Common myeloid progenitor, CD34-positive (primary cell): ENCODE results near the gene ANKRD44. TPM values are rescaled to one million over a fixed set of nuclear protein-coding genes. Genes with fewer than 3 reads are reported as not detected.

ENCODE experiments used
- CTCF ChIA-PET: fragments of 350-600 bp; sonication (Branson Sonifier 250); formaldehyde crosslinking; loops from one replicate; lab custom pipeline; 2021; ENCODE audit warnings: antibody characterized with exemption; lab: Charles Lee
- POLR2A ChIA-PET: fragments of 350-600 bp; sonication (Branson Sonifier 250); formaldehyde crosslinking; loops from one replicate; lab custom pipeline; 2021; ENCODE audit warnings: antibody characterized with exemption; lab: Charles Lee
- DNase-seq, 3 donors: peaks; one replicate each; pipeline versions ENCODE4 v3.0.0 to v3.0.0-alpha.2; 2013
- H3K27ac ChIP-seq, 2 experiments: 1 replicate in 1 of 2; 2 replicates in 1 of 2; pipeline ENCODE4 v1.7.0; 2013; ENCODE audit warnings: inconsistent platforms in 2 of 2, low read length in 2 of 2, mild to moderate bottlenecking in 2 of 2, low read depth in 1 of 2, moderate library complexity in 1 of 2; ENCODE audit not compliant: severe bottlenecking in 2 of 2, insufficient read depth in 1 of 2, poor library complexity in 1 of 2
- H3K27me3 ChIP-seq, 5 experiments: replicated peaks in 2 of 5; 1 replicate in 3 of 5; 2 replicates in 2 of 5; pipeline versions ENCODE4 v1.6.1 to v1.7.0; 2013; ENCODE audit warnings: low read length in 4 of 5, mild to moderate bottlenecking in 2 of 5, moderate library complexity in 2 of 5, inconsistent platforms in 1 of 5; ENCODE audit not compliant: insufficient read depth in 5 of 5, control insufficient read depth in 4 of 5
- H3K36me3 ChIP-seq, 4 experiments: 1 replicate in 2 of 4; 2 replicates in 2 of 4; pipeline versions ENCODE4 v1.6.1 to v1.7.0; 2013; ENCODE audit warnings: low read length in 3 of 4, control low read depth in 1 of 4, mild to moderate bottlenecking in 1 of 4; ENCODE audit not compliant: control insufficient read depth in 4 of 4, insufficient read depth in 4 of 4
- H3K4me1 ChIP-seq, 4 experiments: 1 replicate in 3 of 4; 2 replicates in 1 of 4; pipeline versions ENCODE4 v1.6.1 to v1.7.1; 2013; ENCODE audit warnings: low read length in 3 of 4, mild to moderate bottlenecking in 3 of 4, control low read depth in 1 of 4, inconsistent platforms in 1 of 4, moderate library complexity in 1 of 4; ENCODE audit not compliant: control insufficient read depth in 4 of 4, insufficient read depth in 4 of 4; ENCODE audit errors: control extremely low read depth in 1 of 4
- H3K4me3 ChIP-seq, 7 experiments: 1 replicate in 4 of 7; 2 replicates in 3 of 7; pipeline versions ENCODE4 v1.5.1 to v1.7.0; 2013; ENCODE audit warnings: mild to moderate bottlenecking in 7 of 7, low read length in 6 of 7, moderate library complexity in 6 of 7, inconsistent platforms in 2 of 7, low read depth in 2 of 7, control low read depth in 1 of 7; ENCODE audit not compliant: insufficient read depth in 4 of 7, control insufficient read depth in 1 of 7; ENCODE audit errors: extremely low read depth in 1 of 7
- H3K9me3 ChIP-seq, 5 experiments: 1 replicate in 4 of 5; 2 replicates in 1 of 5; pipeline versions ENCODE4 v1.6.1 to v1.7.1; 2013; ENCODE audit warnings: low read length in 4 of 5, mild to moderate bottlenecking in 2 of 5, inconsistent platforms in 1 of 5, low read depth in 1 of 5, moderate library complexity in 1 of 5; ENCODE audit not compliant: control insufficient read depth in 4 of 5, insufficient read depth in 2 of 5; ENCODE audit errors: control extremely low read depth in 1 of 5
- WGBS: methylation state at CpG from one replicate; pipeline ENCODE4 v1.1.5; 2013; ENCODE audit not compliant: insufficient coverage; 5-methylcytosine and 5-hydroxymethylcytosine counted together
- polyA plus RNA-seq: library from polyadenylated mRNA; unstranded; fragments of 120-200 nt; gene quantifications from one replicate; pipeline ENCODE4 v1.2.1, GENCODE V29; 2013

ANKRD44 gene
- 18.3 TPM for polyA plus RNA-seq

- Histone ChIP-seq H3K27ac (peak within 1 kb of the TSS; percentile 36 to 76), H3K4me3 (peak within 1 kb of the TSS; percentile 71 to 90 (median 84)), H3K36me3 (no peaks in the 10 kb centered on the region), H3K4me1 (peaks cover 32 to 58% (median 49%) of the 10 kb centered on the region in 4 experiments), H3K27me3 (no peaks in the 10 kb centered on the region), H3K9me3 (no peaks in the 10 kb centered on the region)
- 0% methylated on average over 52 of the region's 102 CpGs for WGBS
- CTCF ChIA-PET, result interaction anchor here (1.0 to 6.8 kb wide), 11 partner anchors 25 to 229 kb away, joined by 3 to 66 read pairs (median 3); no protein-coding TSS in a partner anchor
- POLR2A ChIA-PET, result no interaction called here
- peak; percentile 86 to 93 (median 90) for DNase-seq
Observed at GRCh38 chr2:197310271-197310985, at the start of gene ANKRD44. Gene ANKRD44, minus strand, starts transcription at chr2:197310780. Its CDS starts 176 bp downstream, at chr2:197310604.

DNA sequence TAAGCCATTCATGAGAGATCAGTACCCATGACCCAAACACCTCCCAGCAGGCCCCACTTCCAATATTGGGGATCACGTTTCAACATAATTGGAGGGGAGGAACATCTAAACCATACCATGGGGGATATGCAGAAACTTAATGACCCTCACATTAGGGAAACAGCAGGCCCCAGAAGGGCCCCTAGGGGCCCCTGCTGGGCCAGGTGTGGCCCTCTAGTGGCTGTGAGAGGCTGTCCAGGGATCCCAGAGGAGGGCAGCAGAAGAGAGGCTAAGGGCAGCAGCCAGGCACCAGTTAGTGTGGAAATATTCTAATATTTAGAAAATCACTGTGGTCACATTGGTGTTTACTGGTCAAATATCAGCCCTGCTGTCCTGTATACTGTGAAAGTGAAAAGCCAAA is 49.3 kb upstream of the ANKRD44 start:
- Histone ChIP-seq H3K36me3 (no peaks in the 10 kb centered on the region), H3K27ac (no peak overlapping the region), H3K4me3 (no peak overlapping the region), H3K9me3 (peaks cover 0 to 2% (median 0%) of the 10 kb centered on the region in 5 experiments), H3K27me3 (no peaks in the 10 kb centered on the region), H3K4me1 (no peaks in the 10 kb centered on the region)
- no peak for DNase-seq
- POLR2A ChIA-PET, result no interaction called here
- CTCF ChIA-PET, result interaction anchor here (0.7 to 3.2 kb wide), 4 partner anchors 9 to 246 kb away, joined by 3 to 16 read pairs (median 8); no protein-coding TSS in a partner anchor
- 100% methylated on average over 1 of the region's 1 CpG for WGBS

DNA sequence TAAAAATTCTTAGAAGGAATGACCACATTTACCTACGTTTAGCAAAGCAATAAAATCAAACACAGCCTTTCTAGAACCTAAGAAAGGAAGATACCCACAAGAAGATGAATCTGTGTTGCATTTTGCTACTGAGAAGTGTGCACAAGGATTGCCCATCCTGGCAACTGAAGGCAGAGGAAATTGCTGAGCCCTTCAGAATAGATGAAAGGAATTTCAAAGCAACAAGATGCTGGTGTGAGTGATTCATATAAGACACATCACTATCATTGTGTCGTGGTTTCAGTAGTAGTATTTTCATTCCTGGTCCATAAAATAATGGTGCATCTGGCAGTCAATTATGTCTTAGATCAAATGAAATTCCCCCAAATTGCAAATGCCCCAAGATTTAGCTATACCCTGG is 48.4 kb upstream of the ANKRD44 start:
- no peak for DNase-seq
- no peaks in the 10 kb centered on the region for H3K4me1 ChIP-seq
- ChIA-PET CTCF (interaction anchor here (0.7 to 3.2 kb wide), 6 partner anchors 10 to 246 kb away, joined by 3 to 16 read pairs (median 4); no protein-coding TSS in a partner anchor), POLR2A (no interaction called here)
- WGBS, result 100% methylated on average over 1 of the region's 2 CpGs
- no peaks in the 10 kb centered on the region for H3K27me3 ChIP-seq
- no peaks in the 10 kb centered on the region for H3K36me3 ChIP-seq
- H3K9me3 ChIP-seq, result peaks cover 0 to 2% (median 0%) of the 10 kb centered on the region in 5 experiments
- no peak overlapping the region for H3K4me3 ChIP-seq
- H3K27ac ChIP-seq, result no peak overlapping the region

DNA sequence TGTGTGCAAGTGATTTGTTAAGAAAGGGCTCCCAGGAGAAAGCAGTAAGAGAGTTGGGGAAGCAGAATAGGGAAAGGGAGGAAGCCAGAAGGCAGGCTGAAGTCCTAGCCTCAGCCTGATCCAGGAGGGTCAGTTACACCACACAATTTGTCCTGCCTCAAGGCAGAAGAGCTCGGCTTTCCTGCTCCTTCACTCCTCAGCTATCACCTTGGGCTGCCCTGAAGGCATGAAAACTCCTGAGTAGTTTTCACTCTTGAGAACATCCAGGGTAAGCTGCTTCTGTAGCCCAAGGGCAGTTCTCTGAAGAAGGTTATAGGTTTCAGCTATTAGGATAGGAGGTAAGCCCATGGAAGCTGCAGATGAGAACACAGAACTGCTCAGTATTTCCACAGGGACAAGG is 47.4 kb upstream of the ANKRD44 start:
- H3K9me3 ChIP-seq, result peaks cover 0 to 2% (median 0%) of the 10 kb centered on the region in 5 experiments
- H3K27me3 ChIP-seq, result no peaks in the 10 kb centered on the region
- 100% methylated on average over 1 of the region's 1 CpG for WGBS
- no peaks in the 10 kb centered on the region for H3K4me1 ChIP-seq
- ChIA-PET CTCF (interaction anchor here (0.8 to 3.2 kb wide), 10 partner anchors 8 to 245 kb away, joined by 3 to 16 read pairs (median 4); no protein-coding TSS in a partner anchor), POLR2A (no interaction called here)
- DNase-seq, result no peak
- no peak overlapping the region for H3K27ac ChIP-seq
- H3K36me3 ChIP-seq, result no peaks in the 10 kb centered on the region
- no peak overlapping the region for H3K4me3 ChIP-seq

GRCh38 chr2:197356136-197356535 is 45.6 kb upstream of the ANKRD44 start:
- DNase-seq, result peak; percentile 48 to 69 (median 61)
- Histone ChIP-seq H3K27me3 (no peaks in the 10 kb centered on the region), H3K36me3 (no peaks in the 10 kb centered on the region), H3K4me1 (no peaks in the 10 kb centered on the region), H3K9me3 (peaks cover 0 to 2% (median 0%) of the 10 kb centered on the region in 5 experiments), H3K27ac (no peak overlapping the region), H3K4me3 (no peak overlapping the region)
- ChIA-PET POLR2A (no interaction called here), CTCF (interaction anchor here (0.7 to 2.0 kb wide), 6 partner anchors 16 to 342 kb away, joined by 3 to 8 read pairs (median 4); no protein-coding TSS in a partner anchor)
- WGBS, result 74% methylated on average over 4 of the region's 5 CpGs

GRCh38 chr2:197354169-197354558 is 43.6 kb upstream of the ANKRD44 start:
- POLR2A ChIA-PET, result interaction anchor here (0.5 kb wide), 1 partner anchor 9 kb away, joined by 3 read pairs; no protein-coding TSS in a partner anchor
- Histone ChIP-seq H3K4me1 (no peaks in the 10 kb centered on the region), H3K27me3 (no peaks in the 10 kb centered on the region), H3K9me3 (no peaks in the 10 kb centered on the region), H3K4me3 (no peak overlapping the region), H3K36me3 (no peaks in the 10 kb centered on the region), H3K27ac (no peak overlapping the region)
- CTCF ChIA-PET, result interaction anchor here (0.8 to 1.8 kb wide), 2 partner anchors 17 to 18 kb away, joined by 3 to 4 read pairs; no protein-coding TSS in a partner anchor
- no peak for DNase-seq
- 100% methylated on average over 3 of the region's 4 CpGs for WGBS
